ENCODE measurements around the gene RABGAP1L.
A peak's percentile ranks its signal among the peaks of the same experiment; 100 is the strongest.

RABGAP1L gene

DNA sequence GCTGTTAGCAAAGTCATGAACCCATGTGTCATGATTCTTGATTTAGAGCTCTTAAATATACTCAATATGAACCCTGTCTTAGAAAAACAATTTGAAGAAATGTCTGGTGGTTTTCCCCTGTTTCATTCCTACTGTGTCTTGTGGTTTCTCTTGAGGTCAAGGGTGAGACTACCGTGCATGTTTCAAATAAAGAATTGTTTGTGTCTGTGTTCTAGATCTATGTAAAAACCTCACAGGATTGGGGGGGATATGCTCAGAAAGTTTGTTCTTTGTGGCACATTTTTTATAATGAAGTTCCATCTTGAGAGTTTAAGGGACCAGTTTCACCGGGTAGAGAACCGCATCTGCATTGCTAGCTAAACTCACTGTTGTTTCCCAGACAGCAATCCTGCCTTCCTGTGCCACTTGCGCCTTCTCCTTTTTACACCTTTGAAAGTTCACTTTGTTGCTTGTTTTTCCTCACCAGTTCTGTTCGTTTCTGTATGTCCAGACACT lies 809.5 kb downstream of the RABGAP1L start:
- DNase-seq (ENCODE audit: extremely low spot score), result peak; percentile 43
- CTCF ChIA-PET, result interaction anchor here (0.8 to 3.8 kb wide), 3 partner anchors 15 to 20 kb away, joined by 3 to 20 read pairs (median 3); no protein-coding TSS in a partner anchor

GRCh38 chr1:174969977-174970376 lies 810.7 kb downstream of the RABGAP1L start:
- ChIA-PET POLR2A (no interaction called here), CTCF (interaction anchor here (0.9 to 2.0 kb wide), 3 partner anchors 13 to 708 kb away, joined by 3 to 7 read pairs (median 3); no protein-coding TSS in a partner anchor)
- no peak for TF ChIP-seq CTCF (IDR thresholded peaks at IDR 0.05; ENCODE audit: control extremely low read depth, extremely low read depth, low read depth, missing control alignments)
- no peak for DNase-seq (ENCODE audit: extremely low spot score)

More for the DNA sequence above, 809.5 kb downstream of the RABGAP1L start:
- POLR2A ChIA-PET, result interaction anchor here (1.0 kb wide), 1 partner anchor 169 kb away, joined by 4 read pairs; no protein-coding TSS in a partner anchor
- TF ChIP-seq CTCF (IDR thresholded peaks at IDR 0.05; ENCODE audit: control extremely low read depth, extremely low read depth, low read depth, missing control alignments), result no peak

GRCh38 chr1:174971466-174971865 lies 812.1 kb downstream of the RABGAP1L start:
- no peak for DNase-seq (ENCODE audit: extremely low spot score)
- ChIA-PET POLR2A (no interaction called here), CTCF (interaction anchor here (1.4 to 2.0 kb wide), 4 partner anchors 12 to 709 kb away, joined by 3 to 7 read pairs (median 5); no protein-coding TSS in a partner anchor)
- no peak for TF ChIP-seq CTCF (IDR thresholded peaks at IDR 0.05; ENCODE audit: control extremely low read depth, extremely low read depth, low read depth, missing control alignments)

- no peak for TF ChIP-seq CTCF (IDR thresholded peaks at IDR 0.05; ENCODE audit: control extremely low read depth, extremely low read depth, low read depth, missing control alignments)
- ChIA-PET CTCF (interaction anchor here (1.4 to 1.8 kb wide), 4 partner anchors 15 to 710 kb away, joined by 3 to 5 read pairs (median 4); no protein-coding TSS in a partner anchor), POLR2A (no interaction called here)
- no peak for DNase-seq (ENCODE audit: extremely low spot score)
These were observed 812.6 kb downstream of the RABGAP1L start for GRCh38 chr1:174971902-174972301.

GRCh38 chr1:174974711-174975119 lies 815.4 kb downstream of the RABGAP1L start:
- POLR2A ChIA-PET, result interaction anchor here (0.8 kb wide), 1 partner anchor 24 kb away, joined by 3 read pairs; no protein-coding TSS in a partner anchor
- CTCF ChIA-PET, result interaction anchor here (0.7 to 1.9 kb wide), 5 partner anchors 8 to 40 kb away, joined by 3 to 5 read pairs (median 3); no protein-coding TSS in a partner anchor
- TF ChIP-seq CTCF (IDR thresholded peaks at IDR 0.05; ENCODE audit: control extremely low read depth, extremely low read depth, low read depth, missing control alignments), result no peak
- DNase-seq (ENCODE audit: extremely low spot score), result no peak

GRCh38 chr1:174975764-174976163 lies 816.4 kb downstream of the RABGAP1L start:
- POLR2A ChIA-PET, result no interaction called here
- CTCF ChIA-PET, result interaction anchor here (1.0 to 1.9 kb wide), 6 partner anchors 7 to 23 kb away, joined by 3 to 7 read pairs (median 4); no protein-coding TSS in a partner anchor
- no peak for TF ChIP-seq CTCF (IDR thresholded peaks at IDR 0.05; ENCODE audit: control extremely low read depth, extremely low read depth, low read depth, missing control alignments)
- DNase-seq (ENCODE audit: extremely low spot score), result no peak
